Fibroblast of pulmonary artery (primary cell): ENCODE data around the gene C22orf15.

Source experiments
- DNase-seq: peaks from one replicate; pipeline ENCODE4 v3.0.0-alpha.2; 2010; ENCODE audit warnings: low read depth
- H3K4me3 ChIP-seq: replicated peaks from 2 replicates; pipeline ENCODE4 v1.5.1; 2011; ENCODE audit warnings: low read depth, mild to moderate bottlenecking, control low read depth, low read length, moderate library complexity
- TF ChIP-seq, protein P1 (sequence below): IDR thresholded peaks from 2 replicates; pipeline ENCODE4 v1.5.1; 2011; ENCODE audit warnings: mild to moderate bottlenecking, control low read depth, low read length, inconsistent platforms; ENCODE audit errors: missing control alignments

The C22orf15 gene

DNA sequence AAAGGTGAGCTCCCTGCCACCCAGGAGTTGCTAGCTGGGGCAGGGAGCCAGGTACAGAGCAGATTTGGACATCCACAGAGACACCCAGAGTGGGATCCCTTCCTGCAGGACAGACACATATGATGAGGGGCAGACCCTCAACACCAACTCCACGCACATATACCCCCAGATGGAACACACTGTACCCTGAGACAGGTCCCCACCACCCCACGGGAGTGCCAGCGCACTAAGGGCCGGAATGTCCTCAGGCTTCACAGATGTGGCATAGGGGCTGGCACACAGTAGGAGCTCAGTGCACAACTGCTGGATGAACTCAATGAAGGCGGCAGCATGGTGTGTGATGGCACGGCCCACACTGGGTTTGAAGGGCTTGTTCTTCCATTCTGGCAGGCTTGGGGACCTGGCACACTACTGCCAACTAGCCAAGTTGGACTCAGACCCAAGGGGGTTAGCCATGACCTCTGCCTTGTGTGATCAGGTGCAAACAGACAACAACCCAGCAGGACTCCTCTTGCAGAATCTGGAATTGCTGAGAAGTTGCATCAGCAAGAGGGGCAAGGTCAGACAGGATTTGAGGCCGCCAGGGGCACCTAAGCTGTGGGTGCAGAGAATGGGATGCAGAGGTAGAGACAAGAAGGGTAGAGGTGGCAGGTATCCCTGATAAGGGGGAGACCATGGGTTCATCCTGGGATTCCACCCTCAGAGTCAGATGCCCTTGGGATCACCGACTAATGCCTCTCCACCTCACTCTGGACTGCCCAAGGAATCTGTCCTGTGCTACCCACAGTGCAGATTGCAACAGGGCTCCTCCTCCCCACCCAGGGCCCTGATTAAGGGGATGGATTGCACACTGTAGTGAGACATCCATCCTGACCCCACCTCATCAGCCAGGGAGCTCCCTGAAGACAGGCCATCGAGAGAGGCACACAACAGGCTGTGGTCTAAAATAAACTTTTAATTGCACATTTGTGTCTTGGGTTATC, 2.4 kb downstream of the C22orf15 start:
- TF ChIP-seq, protein P1, sequence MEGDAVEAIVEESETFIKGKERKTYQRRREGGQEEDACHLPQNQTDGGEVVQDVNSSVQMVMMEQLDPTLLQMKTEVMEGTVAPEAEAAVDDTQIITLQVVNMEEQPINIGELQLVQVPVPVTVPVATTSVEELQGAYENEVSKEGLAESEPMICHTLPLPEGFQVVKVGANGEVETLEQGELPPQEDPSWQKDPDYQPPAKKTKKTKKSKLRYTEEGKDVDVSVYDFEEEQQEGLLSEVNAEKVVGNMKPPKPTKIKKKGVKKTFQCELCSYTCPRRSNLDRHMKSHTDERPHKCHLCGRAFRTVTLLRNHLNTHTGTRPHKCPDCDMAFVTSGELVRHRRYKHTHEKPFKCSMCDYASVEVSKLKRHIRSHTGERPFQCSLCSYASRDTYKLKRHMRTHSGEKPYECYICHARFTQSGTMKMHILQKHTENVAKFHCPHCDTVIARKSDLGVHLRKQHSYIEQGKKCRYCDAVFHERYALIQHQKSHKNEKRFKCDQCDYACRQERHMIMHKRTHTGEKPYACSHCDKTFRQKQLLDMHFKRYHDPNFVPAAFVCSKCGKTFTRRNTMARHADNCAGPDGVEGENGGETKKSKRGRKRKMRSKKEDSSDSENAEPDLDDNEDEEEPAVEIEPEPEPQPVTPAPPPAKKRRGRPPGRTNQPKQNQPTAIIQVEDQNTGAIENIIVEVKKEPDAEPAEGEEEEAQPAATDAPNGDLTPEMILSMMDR = no peak
- no peak overlapping the region for H3K4me3 ChIP-seq
- no peak for DNase-seq

DNA sequence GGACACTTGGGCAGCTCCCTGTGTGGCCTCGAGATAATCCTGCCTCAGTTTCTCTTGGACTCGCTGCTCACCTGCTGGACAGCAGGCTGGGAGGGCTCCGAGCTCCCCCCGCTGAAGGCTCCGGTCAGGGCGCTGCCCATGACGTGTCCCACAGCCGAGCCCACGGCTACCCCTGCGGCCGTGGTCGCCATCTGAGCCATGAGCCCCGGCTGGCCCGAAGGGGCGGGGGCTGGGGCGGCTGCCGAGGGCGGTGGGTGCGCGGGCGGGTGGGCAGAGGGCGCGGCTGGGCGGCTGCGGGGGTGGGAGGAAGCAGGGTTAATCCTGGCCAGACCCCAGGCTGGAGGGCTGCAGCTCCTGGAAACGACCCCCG, 4.5 kb downstream of the C22orf15 start:
- H3K4me3 ChIP-seq = peak overlapping the region; percentile 51
- TF ChIP-seq, protein P1 = no peak
- DNase-seq = no peak

DNA sequence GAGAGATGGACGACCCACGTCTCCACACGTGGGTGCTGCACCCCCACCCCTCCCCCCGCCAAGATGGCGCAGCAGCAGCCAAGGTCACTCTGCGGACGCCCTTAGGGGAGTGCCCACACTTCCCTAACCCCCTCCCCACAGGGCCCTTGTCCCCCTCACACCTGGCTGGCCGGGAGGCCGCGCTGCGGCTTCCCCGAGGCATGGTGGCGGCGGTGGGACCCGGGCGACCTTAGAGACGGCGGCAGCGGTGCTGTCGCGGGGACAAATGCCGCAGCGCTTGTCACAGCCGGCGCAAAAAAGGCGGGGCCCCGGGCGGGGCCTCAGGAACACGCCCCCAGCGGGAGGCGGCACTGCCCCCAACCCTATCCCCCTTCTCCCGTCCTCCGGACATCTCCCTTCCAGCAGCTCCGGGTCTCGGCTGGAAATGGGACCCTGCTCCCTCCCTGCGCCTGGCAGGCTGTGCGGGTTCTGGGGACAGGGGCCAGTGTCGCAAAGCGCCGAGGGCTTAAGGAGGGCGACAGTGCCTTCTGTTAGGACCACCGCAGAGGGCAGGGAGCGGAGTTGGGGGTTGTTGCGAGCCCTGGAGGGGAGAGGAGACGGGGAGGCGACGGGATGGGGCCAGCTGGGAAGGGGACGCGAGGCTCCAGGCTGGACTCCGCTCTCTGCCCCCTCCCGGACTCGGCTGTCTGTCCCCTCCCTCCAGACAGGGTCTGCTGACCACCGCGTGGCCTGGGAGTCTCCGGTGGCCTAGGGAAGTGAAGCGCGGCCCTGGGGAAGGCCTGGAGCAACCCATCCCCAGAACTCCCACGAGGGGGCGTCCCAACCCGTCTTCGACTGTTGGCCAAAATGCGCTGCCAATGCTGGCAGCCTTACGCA, 5.1 kb downstream of the C22orf15 start, which contains the start of gene CHCHD10:
Gene CHCHD10 (minus strand): TSS at position 300 of the 876 bp plus-strand sequence. CDS start 98 bp downstream, at position 202.
- peak within 1 kb of the TSS; percentile 51 for H3K4me3 ChIP-seq
- TF ChIP-seq, protein P1 = peak; percentile 75
- peak; percentile 75 for DNase-seq

DNA sequence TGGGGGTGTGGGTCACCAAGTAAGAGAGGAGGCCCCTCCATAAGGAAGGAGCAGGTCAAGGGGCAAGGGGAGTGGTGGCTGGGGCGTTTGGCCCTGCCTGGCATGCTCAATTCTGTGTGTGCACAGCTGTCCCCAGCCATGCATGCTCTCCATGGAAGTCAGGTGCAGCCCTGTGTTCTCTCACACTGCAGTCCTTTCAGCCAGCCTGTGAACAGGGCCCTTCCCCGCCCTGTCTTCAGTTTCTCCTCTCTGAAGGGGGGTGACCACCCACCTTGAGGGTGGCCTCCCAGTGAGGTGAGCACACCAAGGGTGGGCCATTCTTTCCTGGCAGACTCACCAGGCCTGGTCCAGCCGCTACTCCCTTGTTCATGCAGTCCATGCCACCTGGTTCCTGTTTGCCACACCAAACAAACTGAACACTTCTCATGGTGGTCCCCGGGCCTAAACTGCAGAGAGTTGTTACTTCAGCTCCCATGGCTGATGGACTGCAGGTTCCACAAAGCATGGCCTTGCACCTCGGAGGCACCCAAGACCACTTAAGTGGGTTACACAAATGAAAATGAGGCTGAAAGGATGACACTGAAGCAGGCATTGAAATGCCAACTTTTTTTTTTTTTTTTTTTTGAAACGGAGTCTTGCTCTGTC, 6.7 kb downstream of the C22orf15 start:
- TF ChIP-seq, protein P1 = no peak
- no peak for DNase-seq
- H3K4me3 ChIP-seq = no peak overlapping the region

DNA sequence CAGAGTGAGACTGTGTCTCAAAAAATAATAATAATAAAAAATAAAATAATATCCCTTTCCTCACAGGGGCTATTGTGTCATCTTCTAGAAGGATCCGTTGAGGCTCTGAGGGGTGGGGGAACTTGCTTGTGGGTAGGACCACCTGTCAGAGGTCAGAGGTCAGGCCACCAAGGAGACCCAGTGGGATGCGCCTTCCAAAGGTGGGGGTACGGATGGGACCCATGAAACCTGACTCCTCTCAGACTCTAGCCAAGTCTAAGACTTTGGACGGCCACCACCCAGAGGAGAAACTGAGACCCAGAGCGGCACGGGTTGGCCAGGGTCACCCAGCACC, 9.5 kb downstream of the C22orf15 start:
- DNase-seq = no peak
- TF ChIP-seq, protein P1 = no peak
- H3K4me3 ChIP-seq = peak overlapping the region; percentile 42

DNA sequence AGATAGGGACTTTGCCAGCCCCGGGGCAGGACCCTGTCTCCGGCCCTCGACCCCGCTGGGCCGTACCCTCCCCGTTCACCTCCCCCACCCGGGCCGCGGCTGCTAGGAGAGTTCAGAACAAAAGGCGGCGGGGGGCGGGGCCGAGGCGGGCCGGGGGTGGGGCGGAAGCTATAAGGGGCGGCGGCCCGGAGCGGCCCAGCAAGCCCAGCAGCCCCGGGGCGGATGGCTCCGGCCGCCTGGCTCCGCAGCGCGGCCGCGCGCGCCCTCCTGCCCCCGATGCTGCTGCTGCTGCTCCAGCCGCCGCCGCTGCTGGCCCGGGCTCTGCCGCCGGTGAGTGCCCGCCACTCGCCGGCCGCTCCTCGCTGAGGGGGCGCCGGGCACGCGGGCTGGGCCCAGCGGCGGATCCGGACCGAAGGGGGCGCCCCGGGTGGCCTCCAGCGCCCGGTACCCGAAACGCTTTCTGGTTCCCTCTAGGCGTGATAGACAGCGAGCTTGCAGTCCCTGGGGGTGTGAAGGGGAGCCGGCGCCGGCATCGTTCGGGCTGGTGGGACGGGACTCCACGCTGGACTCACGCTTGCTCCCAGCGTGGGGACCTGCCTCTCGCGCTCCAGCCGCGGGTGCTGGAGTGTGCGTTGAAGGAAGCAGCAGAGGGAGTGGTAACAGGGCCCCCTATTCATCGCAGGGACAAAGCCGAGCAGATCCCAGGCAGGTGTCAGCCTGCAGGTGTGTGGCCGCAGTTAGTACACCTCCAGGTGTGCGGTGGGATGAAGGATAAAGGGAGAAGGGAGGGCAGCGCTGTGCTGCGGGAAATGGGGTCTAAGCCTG, 10.1 kb downstream of the C22orf15 start, which contains the start of gene MMP11:
Gene MMP11 (plus strand): TSS at position 201 of the 825 bp plus-strand sequence. CDS start 22 bp downstream, at position 223.
- TF ChIP-seq, protein P1 = no peak
- no peak for DNase-seq

More for the DNA sequence above, 10.1 kb downstream of the C22orf15 start, which contains the start of gene MMP11:
- peak within 1 kb of the TSS; percentile 42 for H3K4me3 ChIP-seq
